ENCODE results near the gene ALOX5.
A peak's percentile ranks its signal among the peaks of the same experiment; 100 is the strongest.
"Not testable (repeated sequence)": the region's sequence is repeated elsewhere in the genome, so short reads cannot be mapped to it uniquely, and the experiment has no call there.

Gene ALOX5

GRCh38 chr10:45373576-45374349 lies at the start of gene ALOX5:
ALOX5 (plus strand) TSS chr10:45374216; CDS start chr10:45374280, 64 bp downstream.
- DNase-seq (ENCODE audit: low read depth): no peak

GRCh38 chr10:45325116-45325515 lies 48.9 kb upstream of the ALOX5 start:
- no peak for DNase-seq (ENCODE audit: low read depth)

- not testable (repeated sequence) for DNase-seq (ENCODE audit: low read depth)
Measured at GRCh38 chr10:45326864-45327263, 47.2 kb upstream of the ALOX5 start.

GRCh38 chr10:45331824-45332223 lies 42.2 kb upstream of the ALOX5 start:
- not testable (repeated sequence) for DNase-seq (ENCODE audit: low read depth)

GRCh38 chr10:45339894-45340293 lies 34.1 kb upstream of the ALOX5 start:
- DNase-seq (ENCODE audit: low read depth): no peak

- not testable (repeated sequence) for DNase-seq (ENCODE audit: low read depth)
Measured at GRCh38 chr10:45340420-45340819, 33.6 kb upstream of the ALOX5 start.

- DNase-seq (ENCODE audit: low read depth): not testable (repeated sequence)
Measured at GRCh38 chr10:45346652-45347335, 27.2 kb upstream of the ALOX5 start.

- DNase-seq (ENCODE audit: low read depth): not testable (repeated sequence)
Measured at GRCh38 chr10:45347464-45347863, 26.6 kb upstream of the ALOX5 start.

GRCh38 chr10:45348196-45348765 lies 25.7 kb upstream of the ALOX5 start:
- not testable (repeated sequence) for DNase-seq (ENCODE audit: low read depth)

- no peak for DNase-seq (ENCODE audit: low read depth)
Measured at GRCh38 chr10:45353186-45353585, 20.8 kb upstream of the ALOX5 start.

GRCh38 chr10:45354261-45354660 lies 19.8 kb upstream of the ALOX5 start:
- peak; percentile 1 for DNase-seq (ENCODE audit: low read depth)

- no peak for DNase-seq (ENCODE audit: low read depth)
Measured at GRCh38 chr10:45355494-45355893, 18.5 kb upstream of the ALOX5 start.

- DNase-seq (ENCODE audit: low read depth): not testable (repeated sequence)
Measured at GRCh38 chr10:45358961-45359360, 15.1 kb upstream of the ALOX5 start.

- DNase-seq (ENCODE audit: low read depth): not testable (repeated sequence)
Measured at GRCh38 chr10:45361983-45362799, 11.8 kb upstream of the ALOX5 start.

- DNase-seq (ENCODE audit: low read depth): not testable (repeated sequence)
Measured at GRCh38 chr10:45367643-45368042, 6.4 kb upstream of the ALOX5 start.

- no peak for DNase-seq (ENCODE audit: low read depth)
Measured at GRCh38 chr10:45368181-45368580, 5.8 kb upstream of the ALOX5 start.

- DNase-seq (ENCODE audit: low read depth): no peak
Measured at GRCh38 chr10:45370202-45370955, 3.6 kb upstream of the ALOX5 start.

- no peak for DNase-seq (ENCODE audit: low read depth)
Measured at GRCh38 chr10:45371560-45371959, 2.5 kb upstream of the ALOX5 start.

- no peak for DNase-seq (ENCODE audit: low read depth)
Measured at GRCh38 chr10:45372251-45372951, 1.6 kb upstream of the ALOX5 start.

- DNase-seq (ENCODE audit: low read depth): no peak
Measured at GRCh38 chr10:45373003-45373575, 927 bp upstream of the ALOX5 start.
